SK-N-SH treated with all-trans-retinoic acid at 6 μM for 48 hours (cell line): Measurements from ENCODE around the gene DNAJC10.

ENCODE experiments used
- ATAC-seq: fragments of 200-7000 bp; cut with Tn5 transposase; 3 replicates; pipeline ENCODE4 v1.9.1; 2020; ENCODE audit warnings: mild to moderate bottlenecking, moderate library complexity
- ARNTL ChIP-seq: fragments of 450-650 bp; formaldehyde crosslinking; IDR thresholded peaks from 2 replicates; pipeline ENCODE4 v1.5.0; 2020; ENCODE audit warnings: low read depth, mild to moderate bottlenecking, moderate library complexity, borderline replicate concordance
- CREB5 ChIP-seq: fragments of 250-450 bp; sonication (Bioruptor Pico); IDR thresholded peaks from 2 replicates; pipeline ENCODE4 v1.5.1; 2020; ENCODE audit warnings: low read depth, mild to moderate bottlenecking, moderate library complexity
- CSRNP3 ChIP-seq: fragments of 250-450 bp; sonication (Bioruptor Pico); IDR thresholded peaks from 2 replicates; pipeline ENCODE4 v1.5.1; 2021; ENCODE audit warnings: mild to moderate bottlenecking, moderate library complexity
- ESRRG ChIP-seq: fragments of 250-450 bp; sonication (Bioruptor Pico); IDR thresholded peaks from 2 replicates; pipeline ENCODE4 v1.6.1; 2021; ENCODE audit warnings: mild to moderate bottlenecking
- OSR1 ChIP-seq: fragments of 250-450 bp; sonication (Bioruptor Pico); IDR thresholded peaks from 2 replicates; pipeline ENCODE4 v1.8.0; 2022; ENCODE audit warnings: moderate library complexity, mild to moderate bottlenecking, inconsistent platforms
- PATZ1 ChIP-seq: fragments of 250-450 bp; sonication (Bioruptor Pico); IDR thresholded peaks from 2 replicates; pipeline ENCODE4 v1.8.0; 2020; ENCODE audit warnings: mild to moderate bottlenecking, moderate library complexity, borderline replicate concordance
- POU6F1 ChIP-seq: fragments of 250-450 bp; sonication (Bioruptor Pico); IDR thresholded peaks from 2 replicates; pipeline ENCODE4 v1.8.0; 2021; ENCODE audit warnings: low read depth, mild to moderate bottlenecking, moderate library complexity, borderline replicate concordance
- PPARA ChIP-seq: fragments of 250-450 bp; sonication (Bioruptor Pico); IDR thresholded peaks from 2 replicates; pipeline ENCODE4 v1.5.0; 2020; ENCODE audit warnings: mild to moderate bottlenecking, borderline replicate concordance
- RARB ChIP-seq: fragments of 250-450 bp; sonication (Bioruptor Pico); IDR thresholded peaks from 2 replicates; pipeline ENCODE4 v1.8.0; 2021; ENCODE audit warnings: mild to moderate bottlenecking, moderate library complexity
- SNAI2 ChIP-seq: fragments of 250-450 bp; sonication (Bioruptor Pico); IDR thresholded peaks from 2 replicates; pipeline ENCODE4 v1.5.0; 2020; ENCODE audit warnings: mild to moderate bottlenecking, moderate library complexity
- TCF4 ChIP-seq: fragments of 250-450 bp; sonication (Bioruptor Pico); IDR thresholded peaks from 2 replicates; pipeline ENCODE4 v1.8.0; 2021; ENCODE audit warnings: mild to moderate bottlenecking, moderate library complexity, borderline replicate concordance
- TOX ChIP-seq: fragments of 250-450 bp; sonication (Bioruptor Pico); IDR thresholded peaks from 2 replicates; pipeline ENCODE4 v1.8.0; 2021; ENCODE audit warnings: mild to moderate bottlenecking, moderate library complexity, borderline replicate concordance
- TSHZ2 ChIP-seq: fragments of 250-450 bp; sonication (Bioruptor Pico); IDR thresholded peaks from 2 replicates; pipeline ENCODE4 v1.5.0; 2020; ENCODE audit warnings: mild to moderate bottlenecking, moderate library complexity
- ZC3H10 ChIP-seq: fragments of 250-450 bp; sonication (Bioruptor Pico); IDR thresholded peaks from 2 replicates; pipeline ENCODE4 v1.5.1; 2021; ENCODE audit warnings: mild to moderate bottlenecking, moderate library complexity
- ZNF565 ChIP-seq: fragments of 450-650 bp; formaldehyde crosslinking; conservative IDR thresholded peaks from 2 replicates; pipeline ENCODE4 v1.5.0; 2020; ENCODE audit warnings: low read depth, mild to moderate bottlenecking, moderate library complexity
- ZNF8 ChIP-seq: fragments of 450-650 bp; formaldehyde crosslinking; IDR thresholded peaks from 2 replicates; pipeline ENCODE4 v1.5.0; 2020; ENCODE audit warnings: mild to moderate bottlenecking, moderate library complexity

Gene DNAJC10

GRCh38 chr2:182724656-182725055 is 8.6 kb downstream of the DNAJC10 start:
- TF ChIP-seq POU6F1 (no peak), CSRNP3 (no peak), TCF4 (no peak)
- ATAC-seq: no peak

- TF ChIP-seq PPARA (no peak), OSR1 (no peak), POU6F1 (no peak), ZNF565 (CRISPR knock-in tag) (no peak)
- ATAC-seq: no peak
Observed at GRCh38 chr2:182726473-182726872, 10.4 kb downstream of the DNAJC10 start.

GRCh38 chr2:182728014-182728413 is 12.0 kb downstream of the DNAJC10 start:
- no peak for ATAC-seq
- no peak for TF ChIP-seq POU6F1
- TF ChIP-seq CREB5: no peak
- no peak for TF ChIP-seq RARB (CRISPR knock-in tag)
- no peak for TF ChIP-seq ARNTL (CRISPR knock-in tag)
- no peak for TF ChIP-seq ZNF8 (CRISPR knock-in tag)
- TF ChIP-seq TOX: no peak
- TF ChIP-seq ESRRG (CRISPR knock-in tag): no peak
- TF ChIP-seq PATZ1 (CRISPR knock-in tag): no peak
- TF ChIP-seq SNAI2 (CRISPR knock-in tag): no peak
- no peak for TF ChIP-seq TSHZ2 (CRISPR knock-in tag)
- no peak for TF ChIP-seq ZC3H10 (CRISPR knock-in tag)
- TF ChIP-seq OSR1: no peak
